GM23248 (cell line): ENCODE results near the gene IGSF21. TPM values are rescaled to one million over a fixed set of nuclear protein-coding genes. Genes with fewer than 3 reads are reported as not detected.
A peak's percentile ranks its signal among the peaks of the same experiment; 100 is the strongest.

Source experiments
- DNase-seq: peaks from one replicate; pipeline ENCODE4 v3.0.0-alpha.2; 2015
- H2AFZ ChIP-seq: fragments of 200-600 bp; sonication (generic); 2 replicates; pipeline ENCODE4 v1.6.1; 2016; ENCODE audit warnings: antibody characterized with exemption
- H3F3A ChIP-seq: fragments of 200-600 bp; sonication (generic); 2 replicates; pipeline ENCODE4 v1.6.1; 2016; ENCODE audit warnings: mild to moderate bottlenecking, antibody characterized with exemption, mixed run types; ENCODE audit not compliant: insufficient read depth
- H3K27ac ChIP-seq: fragments of 200-600 bp; sonication (generic); 2 replicates; pipeline ENCODE4 v1.5.1; 2016; ENCODE audit warnings: mild to moderate bottlenecking
- H3K27me3 ChIP-seq: fragments of 200-600 bp; sonication (generic); replicated peaks from 2 replicates; pipeline ENCODE4 v1.6.1; 2016; ENCODE audit warnings: mild to moderate bottlenecking; ENCODE audit not compliant: insufficient read depth
- H3K36me3 ChIP-seq: fragments of 200-600 bp; sonication (generic); 2 replicates; pipeline ENCODE4 v1.6.1; 2016; ENCODE audit warnings: low read depth, mild to moderate bottlenecking
- H3K4me1 ChIP-seq: fragments of 200-600 bp; sonication (generic); 2 replicates; pipeline ENCODE4 v1.6.1; 2016; ENCODE audit warnings: mild to moderate bottlenecking; ENCODE audit not compliant: insufficient read depth
- H3K4me2 ChIP-seq: fragments of 200-600 bp; sonication (generic); one replicate; pipeline ENCODE4 v1.6.1; 2016; ENCODE audit warnings: mild to moderate bottlenecking; ENCODE audit not compliant: unreplicated experiment
- H3K4me3 ChIP-seq: fragments of 200-600 bp; sonication (generic); 2 replicates; pipeline ENCODE4 v1.5.1; 2016; ENCODE audit warnings: mild to moderate bottlenecking
- H3K79me2 ChIP-seq: fragments of 200-600 bp; sonication (generic); 2 replicates; pipeline ENCODE4 v1.6.1; 2016; ENCODE audit warnings: mild to moderate bottlenecking; ENCODE audit not compliant: insufficient read depth
- H3K9ac ChIP-seq: fragments of 200-600 bp; sonication (generic); 2 replicates; pipeline ENCODE4 v1.6.1; 2016; ENCODE audit warnings: mild to moderate bottlenecking
- H3K9me2 ChIP-seq: fragments of 200-600 bp; sonication (generic); 2 replicates; pipeline ENCODE4 v1.6.1; 2016; ENCODE audit warnings: mixed run types, mild to moderate bottlenecking, moderate library complexity; ENCODE audit not compliant: insufficient read depth
- H3K9me3 ChIP-seq: fragments of 200-600 bp; sonication (generic); one replicate; pipeline ENCODE4 v1.6.1; 2017; ENCODE audit warnings: low read depth
- H4K20me1 ChIP-seq: fragments of 200-600 bp; sonication (generic); 2 replicates; pipeline ENCODE4 v1.6.0; 2016; ENCODE audit not compliant: insufficient read depth
- EZH2 ChIP-seq: fragments of 200-600 bp; sonication (generic); IDR thresholded peaks from 2 replicates; pipeline ENCODE4 v1.6.1; 2018; ENCODE audit warnings: antibody characterized with exemption, mild to moderate bottlenecking; ENCODE audit not compliant: insufficient read depth, poor library complexity, severe bottlenecking
- EZH2phosphoT487 ChIP-seq: fragments of 200-600 bp; sonication (generic); IDR thresholded peaks from 2 replicates; pipeline ENCODE4 v1.6.1; 2018; ENCODE audit warnings: antibody characterized with exemption, moderate library complexity, mild to moderate bottlenecking, low read depth; ENCODE audit not compliant: insufficient read depth
- WGBS, 2 experiments: methylation state at CpG; one replicate each; pipeline ENCODE4 v1.1.6; 2015 to 2017; ENCODE audit warnings: low lambda C conversion rate in 2 of 2, low coverage in 1 of 2; ENCODE audit errors: missing lambda C conversion rate in 2 of 2; 5-methylcytosine and 5-hydroxymethylcytosine counted together
- in situ Hi-C: fragments of 300-500 bp; cut with MboI; formaldehyde crosslinking; loops from 2 replicates; pipeline ENCODE4 v1.15.0; 2020
- polyA plus RNA-seq: library from polyadenylated mRNA; unstranded; fragments of >200 nt; fragmentation: Nextera tagmentation; extraction: Ambion mirVana; gene quantifications from 2 replicates; pipeline ENCODE4 v1.2.1, GENCODE V29; 2016
- total RNA-seq: library from RNA; depleted of rRNA; stranded (reverse); fragments of >200 nt; shearing (Covaris generic); gene quantifications from 2 replicates; pipeline ENCODE4 v1.2.3, GENCODE V29; 2014

Gene IGSF21
- total and polyA plus RNA-seq, 2 experiments from 2014 or later = not detected

- Histone ChIP-seq H3K4me1 (no peaks in the 10 kb centered on the region), H4K20me1 (no peaks in the 10 kb centered on the region), H3K27ac (no peak overlapping the region), H3K36me3 (no peaks in the 10 kb centered on the region), H3K9me3 (no peaks in the 10 kb centered on the region), H3K27me3 (no peaks in the 10 kb centered on the region), H3K9ac (no peak overlapping the region), H3K9me2 (no peaks in the 10 kb centered on the region), H3K79me2 (no peaks in the 10 kb centered on the region), H3F3A (no peaks in the 10 kb centered on the region), H2AFZ (no peak overlapping the region), H3K4me3 (no peak overlapping the region), H3K4me2 (no peak overlapping the region)
- TF ChIP-seq EZH2phosphoT487 (no peak), EZH2 (no peak)
- in situ Hi-C loops = no loop called here
- DNase-seq = peak; percentile 52
- 33 to 43% methylated on average over 6 of the region's 6 CpGs for whole genome bisulfite sequencing, 2 experiments
Measured at GRCh38 chr1:18234790-18235242, 127.2 kb downstream of the IGSF21 start.

GRCh38 chr1:18237371-18237770 lies 129.8 kb downstream of the IGSF21 start:
- Histone ChIP-seq H3K4me3 (no peak overlapping the region), H3K9me2 (no peaks in the 10 kb centered on the region), H2AFZ (no peak overlapping the region), H3K79me2 (no peaks in the 10 kb centered on the region), H3K9ac (no peak overlapping the region), H3K27me3 (no peaks in the 10 kb centered on the region), H4K20me1 (no peaks in the 10 kb centered on the region), H3K36me3 (no peaks in the 10 kb centered on the region), H3K4me2 (no peak overlapping the region), H3K4me1 (no peaks in the 10 kb centered on the region), H3K9me3 (no peaks in the 10 kb centered on the region), H3K27ac (no peak overlapping the region), H3F3A (no peaks in the 10 kb centered on the region)
- DNase-seq = no peak
- in situ Hi-C loops = no loop called here
- no peak for TF ChIP-seq EZH2
- no peak for TF ChIP-seq EZH2phosphoT487
- WGBS, 2 experiments = 25 to 28% methylated on average over 8 to 9 of the region's 9 CpGs

DNA sequence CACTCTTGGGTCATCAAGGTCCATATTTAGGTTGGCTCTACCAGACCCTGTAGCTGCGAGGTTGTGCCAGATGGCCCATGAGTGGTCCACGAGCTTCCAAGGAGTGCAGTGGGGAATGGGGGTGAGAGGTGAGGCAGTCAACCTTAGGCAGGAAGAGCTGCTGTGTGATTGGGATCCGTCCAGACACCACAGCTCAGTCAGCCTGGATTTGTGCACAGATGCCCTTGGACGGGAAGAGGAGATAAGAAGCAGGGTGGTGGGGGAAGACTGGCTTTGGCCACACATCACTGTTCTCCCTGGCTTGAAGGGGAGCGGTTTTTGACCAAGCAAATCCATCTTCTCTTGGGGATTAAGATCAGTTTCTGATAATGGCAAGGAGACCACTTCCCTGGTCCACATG lies 130.6 kb downstream of the IGSF21 start:
- in situ Hi-C loops = no loop called here

DNA sequence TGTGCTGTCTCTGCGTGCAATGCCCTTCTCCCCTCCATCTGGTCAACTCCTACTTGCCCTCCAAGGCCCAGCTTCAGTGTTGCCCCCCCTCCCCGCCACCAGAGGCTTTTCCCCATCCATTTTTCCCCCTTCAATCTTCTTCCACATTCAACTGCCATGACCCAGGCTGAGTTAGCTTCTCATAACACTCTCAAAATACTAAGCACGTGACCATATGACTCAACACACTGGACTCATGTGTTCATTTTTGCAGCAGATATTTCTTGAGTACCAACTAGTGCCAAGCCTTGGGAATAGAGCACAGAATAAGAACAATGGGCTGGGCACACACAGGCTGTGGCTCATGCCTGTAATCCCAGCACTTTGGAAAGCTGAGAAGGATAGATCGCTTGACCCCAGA lies 132.1 kb downstream of the IGSF21 start:
- Histone ChIP-seq H3K27me3 (no peaks in the 10 kb centered on the region), H3K9me3 (no peaks in the 10 kb centered on the region), H3K4me3 (no peak overlapping the region), H3F3A (no peaks in the 10 kb centered on the region), H3K79me2 (no peaks in the 10 kb centered on the region), H3K27ac (no peak overlapping the region), H2AFZ (no peak overlapping the region), H3K4me2 (no peak overlapping the region), H3K36me3 (no peaks in the 10 kb centered on the region), H3K9ac (no peak overlapping the region), H4K20me1 (no peaks in the 10 kb centered on the region), H3K9me2 (no peaks in the 10 kb centered on the region), H3K4me1 (no peaks in the 10 kb centered on the region)
- WGBS, 2 experiments = 26% methylated on average over 4 of the region's 4 CpGs
- DNase-seq = peak; percentile 34
- in situ Hi-C loops = no loop called here
- TF ChIP-seq EZH2 (no peak), EZH2phosphoT487 (no peak)

More for the DNA sequence above, 130.6 kb downstream of the IGSF21 start:
- H3K9ac ChIP-seq = no peak overlapping the region
- TF ChIP-seq EZH2phosphoT487 (no peak), EZH2 (no peak)
- H3F3A ChIP-seq = no peaks in the 10 kb centered on the region
- H3K4me2 ChIP-seq = no peak overlapping the region
- H3K27ac ChIP-seq = no peak overlapping the region
- H3K9me2 ChIP-seq = no peaks in the 10 kb centered on the region
- WGBS, 2 experiments = 15 to 18% methylated on average over 5 of the region's 5 CpGs
- H3K27me3 ChIP-seq = no peaks in the 10 kb centered on the region
- no peak overlapping the region for H3K4me3 ChIP-seq
- H3K79me2 ChIP-seq = no peaks in the 10 kb centered on the region
- H2AFZ ChIP-seq = no peak overlapping the region
- H3K36me3 ChIP-seq = no peaks in the 10 kb centered on the region
- no peaks in the 10 kb centered on the region for H3K4me1 ChIP-seq
- H4K20me1 ChIP-seq = no peaks in the 10 kb centered on the region
- no peaks in the 10 kb centered on the region for H3K9me3 ChIP-seq
- DNase-seq = no peak

DNA sequence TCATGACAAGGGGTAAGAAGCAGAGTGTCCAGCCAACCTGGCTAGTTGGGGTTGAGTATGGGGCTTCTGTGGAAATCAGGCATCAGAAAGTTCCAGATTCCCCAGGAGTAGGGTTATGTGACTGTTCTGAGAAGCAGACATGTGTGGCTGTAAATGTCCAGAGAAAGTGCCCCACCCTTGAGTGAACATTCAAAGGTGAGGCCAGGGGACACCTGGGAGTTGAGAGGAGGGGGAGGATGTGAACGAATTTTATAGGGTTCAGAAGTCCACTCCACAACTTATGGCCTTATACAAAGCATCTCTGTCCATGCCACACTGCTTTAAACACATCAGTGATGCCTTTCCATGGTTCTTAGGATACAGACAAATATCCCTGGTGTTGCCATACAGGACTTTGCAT lies 133.3 kb downstream of the IGSF21 start:
- H3K4me1 ChIP-seq = no peaks in the 10 kb centered on the region
- no peak overlapping the region for H3K9ac ChIP-seq
- no peaks in the 10 kb centered on the region for H3K27me3 ChIP-seq
- no peaks in the 10 kb centered on the region for H3K79me2 ChIP-seq
- WGBS, 2 experiments = 0% methylated on average over 1 of the region's 1 CpG
- H3K4me2 ChIP-seq = no peak overlapping the region
- H4K20me1 ChIP-seq = no peaks in the 10 kb centered on the region
- H3K27ac ChIP-seq = no peak overlapping the region
- H3K36me3 ChIP-seq = no peaks in the 10 kb centered on the region
- H3K9me3 ChIP-seq = no peaks in the 10 kb centered on the region
- H3K9me2 ChIP-seq = no peaks in the 10 kb centered on the region
- H2AFZ ChIP-seq = no peak overlapping the region
- in situ Hi-C loops = no loop called here
- no peak for TF ChIP-seq EZH2phosphoT487
- no peak for TF ChIP-seq EZH2
- no peak for DNase-seq
- no peak overlapping the region for H3K4me3 ChIP-seq
- no peaks in the 10 kb centered on the region for H3F3A ChIP-seq
